Fibroblast of skin of right quadriceps (primary cell): Measurements from ENCODE around the gene DDI2.
"Not testable (repeated sequence)": the region's sequence is repeated elsewhere in the genome, so short reads cannot be mapped to it uniquely, and the experiment has no call there.

Source experiments
- DNase-seq: peaks from one replicate; pipeline ENCODE4 v3.0.0-alpha.2; 2013

The DDI2 gene

GRCh38 chr1:15617173-15618076, at the start of gene DDI2:
DDI2 (plus strand) TSS chr1:15617458; CDS start chr1:15617671, 213 bp downstream.
- peak; percentile 99 for DNase-seq

- DNase-seq, result no peak
These were observed 48.7 kb upstream of the DDI2 start for GRCh38 chr1:15568387-15569073.

GRCh38 chr1:15570861-15571260, 46.4 kb upstream of the DDI2 start:
- DNase-seq, result no peak

- DNase-seq, result no peak
These were observed 46.0 kb upstream of the DDI2 start for GRCh38 chr1:15571266-15571665.

- DNase-seq, result no peak
These were observed 43.8 kb upstream of the DDI2 start for GRCh38 chr1:15573477-15573876.

GRCh38 chr1:15574741-15575140, 42.5 kb upstream of the DDI2 start:
- no peak for DNase-seq

- DNase-seq, result no peak
These were observed 41.6 kb upstream of the DDI2 start for GRCh38 chr1:15575549-15576150.

GRCh38 chr1:15577691-15578090, 39.6 kb upstream of the DDI2 start:
- no peak for DNase-seq

GRCh38 chr1:15578921-15579682, 38.2 kb upstream of the DDI2 start:
- no peak for DNase-seq

- DNase-seq, result no peak
These were observed 37.6 kb upstream of the DDI2 start for GRCh38 chr1:15579683-15580047.

GRCh38 chr1:15583016-15583706, 34.1 kb upstream of the DDI2 start:
- no peak for DNase-seq

- peak; percentile 34 for DNase-seq
These were observed 32.5 kb upstream of the DDI2 start, which contains the start of gene AGMAT for GRCh38 chr1:15584489-15585363. AGMAT (minus strand) TSS chr1:15585051; CDS start chr1:15584967, 84 bp downstream.

GRCh38 chr1:15592285-15592684, 25.0 kb upstream of the DDI2 start:
- no peak for DNase-seq

- DNase-seq, result no peak
These were observed 21.2 kb upstream of the DDI2 start for GRCh38 chr1:15595809-15596617.

- no peak for DNase-seq
These were observed 18.8 kb upstream of the DDI2 start for GRCh38 chr1:15598436-15598835.

GRCh38 chr1:15603050-15603965, 13.9 kb upstream of the DDI2 start:
- DNase-seq, result peak; percentile 95

GRCh38 chr1:15603966-15604282, 13.3 kb upstream of the DDI2 start:
- not testable (repeated sequence) for DNase-seq

- not testable (repeated sequence) for DNase-seq
These were observed 12.9 kb upstream of the DDI2 start for GRCh38 chr1:15604400-15604799.
